ENCODE measurements around the gene ARGLU1. TPM values are rescaled to one million over a fixed set of nuclear protein-coding genes. Genes with fewer than 3 reads are reported as not detected.

The ARGLU1 gene
- total RNA-seq, 1 donor from 2014 or later, result 59.6 TPM

GRCh38 chr13:106526738-106527444 lies 41.0 kb downstream of the ARGLU1 start:
- DNase-seq (ENCODE audit: low read depth), result no peak

GRCh38 chr13:106525865-106526264 lies 42.1 kb downstream of the ARGLU1 start:
- DNase-seq (ENCODE audit: low read depth), result no peak

DNA sequence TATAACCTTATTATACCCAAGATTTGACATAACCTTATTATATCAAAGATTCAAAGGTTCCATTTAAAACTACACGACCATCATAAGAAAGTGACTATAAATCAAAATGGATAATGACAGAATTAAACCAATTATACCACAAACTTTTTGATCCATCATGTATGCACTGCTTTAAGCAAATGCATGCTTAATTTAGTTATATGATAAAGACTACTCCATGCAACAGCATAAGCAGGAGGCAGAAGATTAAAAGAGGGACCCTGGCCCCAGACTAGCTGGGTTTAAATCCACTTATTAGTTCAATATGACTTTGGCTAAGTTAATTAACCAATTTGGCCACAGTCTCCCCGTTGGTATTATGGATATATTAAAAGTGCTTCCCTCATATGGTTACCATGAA lies 43.8 kb downstream of the ARGLU1 start:
- no peak for DNase-seq (ENCODE audit: low read depth)

GRCh38 chr13:106523576-106523975 lies 44.4 kb downstream of the ARGLU1 start:
- peak; percentile 47 for DNase-seq (ENCODE audit: low read depth)

GRCh38 chr13:106522898-106523525 lies 44.9 kb downstream of the ARGLU1 start:
- DNase-seq (ENCODE audit: low read depth), result no peak

GRCh38 chr13:106522112-106522705 lies 45.7 kb downstream of the ARGLU1 start:
- DNase-seq (ENCODE audit: low read depth), result no peak

GRCh38 chr13:106521095-106521799 lies 46.7 kb downstream of the ARGLU1 start:
- DNase-seq (ENCODE audit: low read depth), result peak; percentile 30

- no peak for DNase-seq (ENCODE audit: low read depth)
Observed at GRCh38 chr13:106520251-106521054, 47.5 kb downstream of the ARGLU1 start.

DNA sequence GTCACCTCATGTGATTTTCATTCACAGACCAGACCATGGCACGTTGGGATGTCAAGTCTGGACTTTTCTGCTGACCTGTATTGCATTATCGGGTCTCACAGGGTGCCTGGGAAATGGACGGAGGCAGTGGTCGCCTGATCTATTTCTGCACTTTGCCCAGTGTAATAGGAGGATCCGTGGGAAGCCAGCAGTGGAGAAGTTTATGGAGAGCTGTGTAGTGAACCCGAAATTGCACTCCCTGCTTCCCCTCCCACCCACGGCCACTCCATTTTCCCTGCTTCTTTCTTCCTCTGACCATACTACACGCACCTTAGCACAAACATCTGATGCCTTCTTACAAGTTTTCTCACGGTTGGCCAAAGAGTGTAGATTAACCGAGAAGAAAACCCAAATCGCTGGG lies 49.4 kb downstream of the ARGLU1 start:
- DNase-seq (ENCODE audit: low read depth), result no peak

DNA sequence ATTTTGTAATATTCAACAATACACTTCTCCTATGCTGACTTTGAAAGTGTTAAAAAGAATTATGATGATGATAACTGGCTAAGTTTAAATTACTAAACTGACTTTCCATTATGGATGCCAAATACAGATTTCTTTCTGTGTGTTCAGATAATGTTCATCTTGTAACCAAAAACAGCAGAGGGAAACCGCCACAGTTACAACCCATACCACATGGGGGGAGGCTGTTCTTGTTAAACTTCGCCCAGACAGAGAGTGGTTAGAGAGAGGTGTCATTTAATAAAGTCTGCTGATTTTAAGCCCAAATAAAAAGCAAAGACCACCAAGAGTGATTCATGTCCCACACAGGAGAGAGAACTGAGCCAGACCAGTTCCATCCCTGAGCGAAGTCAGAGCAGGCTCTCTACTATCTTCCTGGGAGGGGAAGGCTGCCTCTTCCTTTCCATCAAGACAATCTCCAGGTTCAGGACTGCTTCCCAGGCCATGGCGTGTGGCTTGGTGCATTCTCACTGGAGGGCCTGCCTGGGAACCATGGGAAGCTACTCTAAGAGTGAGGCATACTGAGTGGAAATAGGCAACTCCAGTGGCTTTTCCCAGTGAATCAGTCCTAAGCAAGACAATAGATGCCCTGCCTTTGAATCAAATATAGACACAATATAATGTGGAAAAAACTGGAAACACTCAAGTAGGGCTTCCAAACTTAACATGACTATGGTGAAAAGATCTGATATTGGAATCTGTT lies 50.7 kb downstream of the ARGLU1 start:
- no peak for DNase-seq (ENCODE audit: low read depth)

- DNase-seq (ENCODE audit: low read depth), result no peak
Observed at GRCh38 chr13:106515635-106516254, 52.2 kb downstream of the ARGLU1 start.

DNA sequence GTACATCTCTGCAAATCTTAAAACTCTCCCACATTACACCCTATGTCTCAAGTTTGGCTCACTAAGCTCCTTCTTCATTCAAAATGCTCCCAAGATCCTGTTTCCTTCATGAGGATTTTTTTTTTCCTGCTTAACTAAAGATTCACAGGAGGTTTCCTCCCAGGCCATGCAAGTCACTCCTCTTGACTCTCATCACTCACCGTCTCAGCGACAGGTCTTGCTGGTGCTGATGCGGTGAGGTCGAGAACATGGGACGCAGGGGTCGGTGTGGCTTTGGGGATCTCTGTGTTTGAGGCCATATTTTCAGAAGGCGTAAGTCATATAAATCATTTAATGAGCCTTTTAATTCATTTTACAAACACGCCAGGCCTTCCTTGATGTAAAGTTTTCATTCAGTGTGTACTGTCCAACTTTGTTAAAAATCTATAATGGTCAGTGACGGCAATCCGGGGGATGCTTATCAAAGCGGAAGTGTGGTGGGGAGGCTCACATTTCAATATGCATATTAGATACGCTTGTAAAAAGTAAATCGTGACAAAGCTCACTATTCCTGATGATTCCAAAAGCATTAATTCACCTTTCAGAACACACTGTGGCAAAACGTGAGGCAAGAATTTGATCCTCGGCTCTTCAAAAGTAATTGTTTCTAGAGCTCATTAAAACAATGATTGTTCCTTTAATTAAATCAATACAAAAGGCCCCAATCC lies 52.9 kb downstream of the ARGLU1 start:
- no peak for DNase-seq (ENCODE audit: low read depth)

- no peak for DNase-seq (ENCODE audit: low read depth)
Observed at GRCh38 chr13:106513025-106513983, 54.6 kb downstream of the ARGLU1 start.

- DNase-seq (ENCODE audit: low read depth), result peak; percentile 91
Observed at GRCh38 chr13:106507560-106508274, 60.2 kb downstream of the ARGLU1 start.

DNA sequence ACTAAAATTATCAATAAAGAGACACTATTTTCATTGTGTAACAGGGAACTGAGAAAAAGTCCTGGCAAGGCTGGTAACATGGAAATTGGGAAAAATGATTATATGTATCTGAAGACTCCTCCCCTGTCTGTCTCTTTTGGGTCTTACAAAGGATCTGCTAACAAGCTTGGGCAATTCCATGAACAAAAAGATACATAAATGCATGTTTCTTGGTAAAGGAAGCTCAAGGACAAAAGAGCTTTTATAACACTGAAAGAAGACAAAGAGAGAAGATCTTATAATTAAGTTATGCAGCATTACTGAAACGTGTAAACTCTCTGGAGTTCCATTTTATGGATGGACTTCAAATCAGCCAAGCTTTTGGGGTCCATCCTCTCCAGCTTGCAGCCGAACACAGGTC lies 61.7 kb downstream of the ARGLU1 start:
- no peak for DNase-seq (ENCODE audit: low read depth)

DNA sequence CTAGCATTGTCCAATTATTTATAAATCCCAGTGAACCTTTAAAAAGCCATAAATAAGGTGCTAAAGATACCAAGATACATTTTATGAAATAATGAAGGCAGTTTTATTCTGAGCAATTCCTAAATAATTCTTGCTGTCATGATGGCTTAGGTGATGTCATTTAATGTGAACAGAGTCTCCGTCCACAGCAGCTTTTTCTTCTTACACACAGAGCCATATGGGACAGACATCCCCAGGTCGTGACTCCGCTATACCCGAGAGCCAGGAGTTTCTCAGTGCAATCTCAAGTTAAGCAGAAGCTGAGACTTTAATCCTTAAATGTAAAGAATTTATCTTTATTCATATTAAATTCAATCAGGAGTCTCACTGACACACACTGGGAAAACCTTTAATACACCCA lies 62.2 kb downstream of the ARGLU1 start:
- no peak for DNase-seq (ENCODE audit: low read depth)

DNA sequence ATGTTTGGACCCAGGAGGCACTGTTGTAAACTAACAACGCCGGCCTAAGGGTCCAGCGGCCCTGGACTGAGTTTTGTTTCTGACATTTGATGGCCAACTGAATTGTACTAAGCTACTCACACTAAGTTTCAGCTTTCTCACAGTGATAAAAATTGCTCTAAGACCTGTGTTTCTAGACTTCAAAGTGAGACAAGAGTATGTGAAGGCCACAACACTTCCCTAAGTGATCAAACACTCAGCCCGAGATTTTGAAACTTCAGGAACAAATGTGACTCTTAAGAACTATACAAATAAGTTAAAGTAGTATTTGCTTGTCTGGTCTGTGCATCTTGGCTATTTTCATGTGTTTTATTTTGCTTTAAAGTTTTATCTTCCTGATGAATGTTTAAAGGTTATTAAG lies 62.6 kb downstream of the ARGLU1 start:
- no peak for DNase-seq (ENCODE audit: low read depth)
